ENCODE data around the gene RNF126. TPM values are rescaled to one million over a fixed set of nuclear protein-coding genes. Genes with fewer than 3 reads are reported as not detected.
"Not testable (repeated sequence)": the region's sequence is repeated elsewhere in the genome, so short reads cannot be mapped to it uniquely, and the experiment has no call there.

Gene RNF126
- total and polyA plus RNA-seq, 12 donors, result 20.3 to 46.1 (median 25.0) TPM

DNA sequence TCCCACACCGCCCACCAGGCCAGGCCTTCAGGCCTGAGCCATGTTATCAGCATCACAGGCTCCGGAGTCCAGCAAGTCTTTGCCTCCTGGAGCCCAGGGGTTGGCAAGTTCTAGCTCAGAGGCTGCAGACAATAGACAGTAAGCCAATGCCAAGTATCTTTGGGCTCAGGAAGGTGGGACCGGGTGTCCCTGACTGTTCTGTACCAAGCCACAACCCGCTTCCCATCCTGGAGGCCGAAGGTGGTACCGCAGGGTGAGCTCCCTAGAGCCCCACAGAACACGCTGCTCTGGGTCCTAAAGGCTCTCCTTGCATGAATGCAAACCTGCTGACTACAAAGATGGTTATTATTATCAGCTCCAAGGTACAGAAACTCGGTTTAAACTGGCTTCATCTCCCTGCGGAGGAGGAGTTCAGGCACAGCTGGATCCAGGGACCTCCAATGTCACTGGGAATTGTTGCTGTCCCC is 7.6 kb upstream of the RNF126 start:
- ATAC-seq, result no peak
- peaks cover 0 to 23% (median 10%) of the 10 kb centered on the region in 9 donors for H3K4me1 ChIP-seq
- WGBS, 2 donors, result 70 to 80% methylated on average over 9 of the region's 9 CpGs
- DNase-seq, result no peak
- intact Hi-C loops (cut with DNase I), result no loop called here
- H3K9me3 ChIP-seq, result peaks cover 0 to 7% (median 0%) of the 10 kb centered on the region in 11 donors
- no peak overlapping the region for H3K27ac ChIP-seq
- no peaks in the 10 kb centered on the region for H3K36me3 ChIP-seq
- no peak overlapping the region for H3K4me3 ChIP-seq
- H3K27me3 ChIP-seq, result peaks cover 0 to 10% (median 0%) of the 10 kb centered on the region in 7 donors
- TF ChIP-seq, protein P1, sequence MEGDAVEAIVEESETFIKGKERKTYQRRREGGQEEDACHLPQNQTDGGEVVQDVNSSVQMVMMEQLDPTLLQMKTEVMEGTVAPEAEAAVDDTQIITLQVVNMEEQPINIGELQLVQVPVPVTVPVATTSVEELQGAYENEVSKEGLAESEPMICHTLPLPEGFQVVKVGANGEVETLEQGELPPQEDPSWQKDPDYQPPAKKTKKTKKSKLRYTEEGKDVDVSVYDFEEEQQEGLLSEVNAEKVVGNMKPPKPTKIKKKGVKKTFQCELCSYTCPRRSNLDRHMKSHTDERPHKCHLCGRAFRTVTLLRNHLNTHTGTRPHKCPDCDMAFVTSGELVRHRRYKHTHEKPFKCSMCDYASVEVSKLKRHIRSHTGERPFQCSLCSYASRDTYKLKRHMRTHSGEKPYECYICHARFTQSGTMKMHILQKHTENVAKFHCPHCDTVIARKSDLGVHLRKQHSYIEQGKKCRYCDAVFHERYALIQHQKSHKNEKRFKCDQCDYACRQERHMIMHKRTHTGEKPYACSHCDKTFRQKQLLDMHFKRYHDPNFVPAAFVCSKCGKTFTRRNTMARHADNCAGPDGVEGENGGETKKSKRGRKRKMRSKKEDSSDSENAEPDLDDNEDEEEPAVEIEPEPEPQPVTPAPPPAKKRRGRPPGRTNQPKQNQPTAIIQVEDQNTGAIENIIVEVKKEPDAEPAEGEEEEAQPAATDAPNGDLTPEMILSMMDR (IDR thresholded peaks at IDR 0.05), result no peak

DNA sequence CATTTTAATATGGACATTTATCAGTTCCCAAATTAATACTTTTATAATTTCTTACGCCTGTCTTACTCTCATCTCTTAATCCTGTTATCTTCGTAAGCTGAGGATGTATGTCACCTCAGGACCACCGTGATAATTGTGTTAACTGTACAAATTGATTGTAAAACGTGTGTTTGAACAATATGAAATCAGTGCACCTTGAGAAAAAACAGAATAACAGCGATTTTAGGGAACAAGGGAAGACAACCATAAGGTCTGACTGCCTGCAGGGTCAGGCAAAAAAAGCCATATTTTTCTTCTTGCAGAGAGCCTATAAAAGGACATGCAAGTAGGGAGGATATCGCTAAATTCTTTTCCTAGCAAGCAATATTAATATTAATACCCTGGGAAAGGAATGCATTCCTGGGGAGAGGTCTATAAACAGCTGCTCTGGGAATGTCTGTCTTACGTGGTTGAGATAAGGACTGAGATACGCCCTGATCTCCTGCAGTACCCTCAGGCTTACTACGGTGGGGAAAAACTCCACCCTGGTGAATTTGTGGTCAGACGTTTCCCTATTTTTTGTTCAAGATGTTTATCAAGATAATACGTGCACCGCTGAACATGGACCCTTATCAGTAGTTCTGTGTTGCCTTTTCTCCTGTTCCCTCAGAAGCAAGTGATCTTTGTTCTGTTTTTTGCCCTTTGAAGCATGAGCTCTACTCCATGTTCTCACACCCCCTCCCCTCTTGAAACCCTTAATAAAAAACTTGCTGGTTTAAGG is 5.8 kb upstream of the RNF126 start:
- H3K27ac ChIP-seq; H3K27me3 ChIP-seq; H3K4me3 ChIP-seq; ATAC-seq; intact Hi-C loops (cut with DNase I); H3K9me3 ChIP-seq; H3K36me3 ChIP-seq; DNase-seq: not testable (repeated sequence)
- peaks cover 2 to 26% (median 9%) of the 10 kb centered on the region in 9 donors for H3K4me1 ChIP-seq
- WGBS, 2 donors, result 58 to 60% methylated on average over 12 of the region's 12 CpGs

DNA sequence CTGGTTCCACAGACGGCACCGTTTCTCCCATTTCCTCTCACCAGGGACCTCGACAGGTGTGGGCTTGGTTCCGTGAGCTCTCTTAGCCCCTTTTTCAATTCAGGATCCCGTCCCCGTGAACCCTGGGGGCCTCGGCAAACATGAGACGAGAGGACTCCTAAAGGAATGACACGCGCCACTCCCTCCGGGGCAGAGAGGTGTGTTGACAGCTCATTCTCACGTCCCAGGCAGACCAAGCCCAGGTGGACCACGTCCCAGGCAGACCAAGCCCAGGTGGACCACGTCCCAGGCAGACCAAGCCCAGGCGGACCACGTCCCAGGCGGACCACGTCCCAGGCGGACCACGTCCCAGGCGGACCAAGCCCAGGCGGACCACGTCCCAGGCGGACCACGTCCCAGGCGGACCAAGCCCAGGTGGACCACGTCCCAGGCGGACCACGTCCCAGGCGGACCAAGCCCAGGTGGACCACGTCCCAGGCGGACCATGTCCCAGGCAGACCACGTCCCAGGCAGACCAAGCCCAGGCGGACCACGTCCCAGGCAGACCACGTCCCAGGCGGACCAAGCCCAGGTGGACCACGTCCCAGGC is 4.1 kb upstream of the RNF126 start:
- not testable (repeated sequence) for DNase-seq, ATAC-seq, H3K27ac ChIP-seq, H3K27me3 ChIP-seq, H3K9me3 ChIP-seq, H3K4me3 ChIP-seq, H3K36me3 ChIP-seq
- intact Hi-C loops (cut with DNase I), result loop anchor here in 2 of 10 donors (2.0 kb wide), 2 partner anchors 66 to 70 kb away; no protein-coding TSS in a partner anchor
- H3K4me1 ChIP-seq, result peaks cover 7 to 28% (median 18%) of the 10 kb centered on the region in 9 donors
- WGBS, 2 donors, result 89 to 92% methylated on average over 36 to 38 of the region's 38 CpGs

DNA sequence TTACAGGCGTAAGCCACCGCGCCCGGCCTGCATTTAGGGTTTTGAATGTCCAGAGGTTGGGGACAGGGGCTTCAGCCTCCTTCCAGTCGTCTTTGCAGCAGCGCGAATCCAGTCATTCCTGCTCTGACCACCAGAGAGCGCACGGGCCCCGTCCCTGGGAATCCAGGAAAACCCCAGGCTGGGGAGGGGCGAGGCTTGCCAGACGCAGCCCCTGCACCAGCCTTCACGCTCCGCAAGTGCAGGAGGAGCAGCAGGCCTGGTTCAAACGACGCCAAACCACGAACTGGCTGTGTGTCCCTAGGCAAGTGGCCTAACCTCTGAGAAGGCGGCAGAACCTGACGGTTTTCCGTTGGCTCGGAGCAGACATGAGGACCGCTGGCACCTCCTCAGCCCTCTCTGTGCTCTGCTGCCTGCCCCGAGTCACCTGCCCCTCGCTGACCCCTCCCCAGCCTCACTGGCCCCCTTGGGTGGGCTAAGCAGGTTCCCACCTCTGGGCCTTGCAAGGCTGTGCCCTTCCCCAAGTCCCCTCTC is 2.0 kb upstream of the RNF126 start:
- peaks cover 17 to 43% (median 39%) of the 10 kb centered on the region in 9 donors for H3K4me1 ChIP-seq
- 5 to 7% methylated on average over 24 of the region's 24 CpGs for WGBS, 2 donors
- DNase-seq, result peak; percentile 80 to 86
- peak overlapping the region in 1 of 10 donors; percentile 9 for H3K27ac ChIP-seq
- TF ChIP-seq, protein P1 (IDR thresholded peaks at IDR 0.05), result peak; percentile 89 to 98 (median 97)
- ATAC-seq, result peak; percentile 18 to 71 (median 40)
- intact Hi-C loops (cut with DNase I), result loop anchor here in 8 of 10 donors (1.0 to 2.0 kb wide), 4 partner anchors 68 to 70 kb away; no protein-coding TSS in a partner anchor
- no peaks in the 10 kb centered on the region for H3K36me3 ChIP-seq
- peaks cover 0 to 7% (median 0%) of the 10 kb centered on the region in 11 donors for H3K9me3 ChIP-seq
- H3K4me3 ChIP-seq, result peak overlapping the region in 8 of 10 donors; percentile 2 to 39 (median 26)
- no peaks in the 10 kb centered on the region for H3K27me3 ChIP-seq

DNA sequence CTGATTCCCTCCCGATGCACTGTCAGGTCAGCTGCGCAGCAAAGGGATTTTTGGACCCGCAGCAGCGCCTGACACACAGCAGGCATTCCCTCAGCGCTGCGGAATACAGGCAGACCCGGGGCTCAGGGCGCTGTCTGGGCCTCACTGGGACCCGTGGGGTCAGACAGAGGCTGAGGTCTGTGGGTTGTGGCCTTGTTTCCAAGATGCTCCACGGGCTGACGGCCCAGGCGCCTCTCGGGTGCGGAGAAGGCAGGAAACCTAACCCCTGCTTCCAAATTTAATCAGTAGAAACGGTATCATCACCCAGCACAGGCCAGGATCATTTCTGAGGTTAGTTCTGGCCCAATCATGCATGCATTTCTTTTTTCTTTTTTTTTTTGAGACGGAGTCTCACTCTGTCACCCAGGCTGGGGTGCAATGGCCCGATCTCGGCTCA is 686 bp upstream of the RNF126 start:
- peaks cover 0 to 4% (median 0%) of the 10 kb centered on the region in 9 donors for H3K36me3 ChIP-seq
- no peaks in the 10 kb centered on the region for H3K9me3 ChIP-seq
- DNase-seq (no peak), ATAC-seq (peak in 3 of 8 donors; percentile 1 to 23 (median 3))
- H3K27ac ChIP-seq, result peak overlapping the region; percentile 61 to 97 (median 94)
- 60 to 65% methylated on average over 18 of the region's 18 CpGs for WGBS, 2 donors
- H3K4me3 ChIP-seq, result peak overlapping the region in 9 of 10 donors; percentile 40 to 100 (median 96)
- peaks cover 26 to 56% (median 51%) of the 10 kb centered on the region in 9 donors for H3K4me1 ChIP-seq
- intact Hi-C loops (cut with DNase I), result loop anchor here in 6 of 10 donors (1.0 to 2.0 kb wide), 5 partner anchors 17 to 71 kb away; no protein-coding TSS in a partner anchor
- H3K27me3 ChIP-seq, result no peaks in the 10 kb centered on the region
- TF ChIP-seq, protein P1 (IDR thresholded peaks at IDR 0.05), result no peak

Measured in heart right ventricle (tissue), 16 donors.